Osteoblast (primary cell): ENCODE results near the gene NOL7. TPM values are rescaled to one million over a fixed set of nuclear protein-coding genes. Genes with fewer than 3 reads are reported as not detected.

Experiments
- DNase-seq: peaks from one replicate; pipeline ENCODE4 v3.0.0; 2011; ENCODE audit warnings: low spot score, mixed read lengths; ENCODE audit not compliant: insufficient read length; ENCODE audit errors: missing footprints
- H2AFZ ChIP-seq: 2 replicates; pipeline ENCODE4 v1.6.0; 2011; ENCODE audit warnings: mild to moderate bottlenecking, low read length
- H3K27ac ChIP-seq: 2 replicates; pipeline ENCODE4 v1.5.1; 2011; ENCODE audit warnings: mild to moderate bottlenecking, low read depth, low read length, moderate library complexity
- H3K27me3 ChIP-seq: 2 replicates; pipeline ENCODE4 v1.6.0; 2012; ENCODE audit warnings: mild to moderate bottlenecking, control low read depth, inconsistent platforms, low read length, moderate library complexity; ENCODE audit not compliant: insufficient read depth
- H3K36me3 ChIP-seq: 2 replicates; pipeline ENCODE4 v1.5.1; 2011; ENCODE audit warnings: mild to moderate bottlenecking, low read length, control low read depth, moderate library complexity; ENCODE audit not compliant: insufficient read depth
- H3K4me1 ChIP-seq: 2 replicates; pipeline ENCODE4 v1.5.1; 2011; ENCODE audit warnings: mild to moderate bottlenecking, low read length, control low read depth, moderate library complexity; ENCODE audit not compliant: insufficient read depth
- H3K4me2 ChIP-seq: 2 replicates; pipeline ENCODE4 v1.6.0; 2011; ENCODE audit warnings: mild to moderate bottlenecking, low read length; ENCODE audit not compliant: insufficient read depth
- H3K4me3 ChIP-seq: fragments of 200-600 bp; sonication (generic); 3 replicates; pipeline ENCODE4 v1.5.1; 2012; ENCODE audit warnings: mild to moderate bottlenecking, low read length, inconsistent platforms; ENCODE audit not compliant: insufficient read depth
- H3K79me2 ChIP-seq: 2 replicates; pipeline ENCODE4 v1.6.0; 2012; ENCODE audit warnings: mild to moderate bottlenecking, low read length, control low read depth, inconsistent platforms; ENCODE audit not compliant: insufficient read depth
- H3K9me3 ChIP-seq: 2 replicates; pipeline ENCODE4 v1.5.1; 2011; ENCODE audit warnings: low read depth, low read length, control low read depth
- H4K20me1 ChIP-seq: 2 replicates; pipeline ENCODE4 v1.6.0; 2012; ENCODE audit warnings: mild to moderate bottlenecking, low read length, control low read depth; ENCODE audit not compliant: insufficient read depth
- total RNA-seq: library from RNA; depleted of rRNA; stranded (reverse); fragments of >200 nt; gene quantifications from 2 replicates; pipeline ENCODE4 v1.2.3, GENCODE V29; 2012
- TF ChIP-seq, protein P1 (sequence below): IDR thresholded peaks from 2 replicates; pipeline ENCODE4 v1.5.1; 2011; ENCODE audit warnings: mild to moderate bottlenecking, low read depth, low read length, moderate library complexity; ENCODE audit errors: extremely low read depth

Gene NOL7
- total RNA-seq, 1 donor: 44.9 TPM

GRCh38 chr6:13572240-13572639 lies 42.9 kb upstream of the NOL7 start:
- H3K4me3 ChIP-seq: no peak overlapping the region
- H3K4me1 ChIP-seq: peaks cover 6% of the 10 kb centered on the region
- no peak overlapping the region for H2AFZ ChIP-seq
- no peaks in the 10 kb centered on the region for H3K36me3 ChIP-seq
- DNase-seq: no peak
- no peaks in the 10 kb centered on the region for H3K9me3 ChIP-seq
- TF ChIP-seq, protein P1, sequence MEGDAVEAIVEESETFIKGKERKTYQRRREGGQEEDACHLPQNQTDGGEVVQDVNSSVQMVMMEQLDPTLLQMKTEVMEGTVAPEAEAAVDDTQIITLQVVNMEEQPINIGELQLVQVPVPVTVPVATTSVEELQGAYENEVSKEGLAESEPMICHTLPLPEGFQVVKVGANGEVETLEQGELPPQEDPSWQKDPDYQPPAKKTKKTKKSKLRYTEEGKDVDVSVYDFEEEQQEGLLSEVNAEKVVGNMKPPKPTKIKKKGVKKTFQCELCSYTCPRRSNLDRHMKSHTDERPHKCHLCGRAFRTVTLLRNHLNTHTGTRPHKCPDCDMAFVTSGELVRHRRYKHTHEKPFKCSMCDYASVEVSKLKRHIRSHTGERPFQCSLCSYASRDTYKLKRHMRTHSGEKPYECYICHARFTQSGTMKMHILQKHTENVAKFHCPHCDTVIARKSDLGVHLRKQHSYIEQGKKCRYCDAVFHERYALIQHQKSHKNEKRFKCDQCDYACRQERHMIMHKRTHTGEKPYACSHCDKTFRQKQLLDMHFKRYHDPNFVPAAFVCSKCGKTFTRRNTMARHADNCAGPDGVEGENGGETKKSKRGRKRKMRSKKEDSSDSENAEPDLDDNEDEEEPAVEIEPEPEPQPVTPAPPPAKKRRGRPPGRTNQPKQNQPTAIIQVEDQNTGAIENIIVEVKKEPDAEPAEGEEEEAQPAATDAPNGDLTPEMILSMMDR: no peak
- peaks cover 11% of the 10 kb centered on the region for H3K79me2 ChIP-seq
- no peak overlapping the region for H3K4me2 ChIP-seq
- H3K27me3 ChIP-seq: no peaks in the 10 kb centered on the region
- H3K27ac ChIP-seq: no peak overlapping the region
- H4K20me1 ChIP-seq: peaks cover 4% of the 10 kb centered on the region

DNA sequence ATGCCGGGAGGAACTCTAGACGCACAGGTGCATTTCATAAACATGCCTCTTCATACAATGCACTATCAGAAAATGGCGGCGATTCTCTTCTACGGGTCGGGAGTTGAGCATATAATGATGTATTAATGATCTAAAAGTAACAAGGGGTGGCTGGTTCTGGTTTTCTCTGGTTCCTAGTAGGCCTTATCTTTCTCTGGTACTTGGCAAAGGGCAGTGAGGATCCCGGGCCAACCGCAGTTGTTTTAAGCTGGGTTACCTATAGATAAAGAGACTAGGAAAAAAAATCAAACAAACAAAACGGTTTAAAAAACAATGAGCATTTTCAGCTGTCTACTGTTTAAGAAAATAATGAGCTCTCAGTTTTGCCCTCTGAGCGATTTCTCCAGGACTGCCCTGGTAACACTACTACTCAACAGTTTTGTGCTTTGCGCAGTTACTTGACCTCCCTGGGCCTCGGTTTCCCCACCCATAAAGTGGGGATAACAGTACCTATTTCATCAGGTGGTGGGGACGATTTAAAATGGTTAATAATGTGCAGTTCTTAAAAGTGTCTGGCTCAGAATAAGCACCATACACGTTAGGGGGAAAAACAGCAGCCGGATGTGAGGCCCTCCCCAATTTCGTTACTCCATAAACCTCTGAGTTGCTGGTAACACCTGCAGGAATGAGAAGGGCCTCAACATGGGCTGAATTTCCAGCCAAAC lies 42.0 kb upstream of the NOL7 start:
- Histone ChIP-seq H3K36me3 (no peaks in the 10 kb centered on the region), H3K4me3 (peak overlapping the region; percentile 90), H2AFZ (peak overlapping the region; percentile 88), H4K20me1 (peaks cover 4% of the 10 kb centered on the region), H3K4me2 (peak overlapping the region; percentile 95), H3K4me1 (peaks cover 6% of the 10 kb centered on the region), H3K27ac (peak overlapping the region; percentile 84), H3K9me3 (no peaks in the 10 kb centered on the region), H3K79me2 (peaks cover 11% of the 10 kb centered on the region), H3K27me3 (no peaks in the 10 kb centered on the region)
- TF ChIP-seq, protein P1: no peak
- DNase-seq: no peak

DNA sequence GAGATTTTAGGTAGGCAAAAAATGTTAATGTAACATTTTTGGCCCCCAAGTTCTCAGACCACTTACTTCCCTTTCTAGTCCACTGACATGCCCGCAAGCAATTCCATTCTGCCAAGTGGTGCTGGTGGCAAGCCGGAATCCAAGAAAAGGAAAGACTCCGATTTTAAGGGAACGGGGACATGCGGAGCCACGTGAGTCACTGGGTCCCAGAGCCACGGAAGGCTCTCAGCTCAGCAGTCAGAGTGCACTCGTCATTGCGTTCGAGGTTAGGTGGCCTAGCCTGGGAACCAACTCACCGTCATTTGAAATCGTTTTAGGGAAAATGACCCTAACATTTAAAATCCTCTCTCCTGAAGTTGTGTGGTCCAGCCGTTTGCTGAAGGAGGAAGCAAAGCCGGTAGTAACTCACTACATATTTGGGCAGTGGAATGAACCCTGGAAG lies 41.4 kb upstream of the NOL7 start:
- H4K20me1 ChIP-seq: peaks cover 4% of the 10 kb centered on the region
- peak overlapping the region; percentile 95 for H3K4me2 ChIP-seq
- H3K27ac ChIP-seq: peak overlapping the region; percentile 84
- H3K79me2 ChIP-seq: peaks cover 11% of the 10 kb centered on the region
- H2AFZ ChIP-seq: peak overlapping the region; percentile 88
- no peaks in the 10 kb centered on the region for H3K9me3 ChIP-seq
- no peaks in the 10 kb centered on the region for H3K27me3 ChIP-seq
- no peaks in the 10 kb centered on the region for H3K36me3 ChIP-seq
- peak; percentile 77 for DNase-seq
- peak overlapping the region; percentile 90 for H3K4me3 ChIP-seq
- H3K4me1 ChIP-seq: peaks cover 6% of the 10 kb centered on the region
- TF ChIP-seq, protein P1: no peak

GRCh38 chr6:13574149-13574570 lies 41.0 kb upstream of the NOL7 start:
- TF ChIP-seq, protein P1: peak; percentile 8
- Histone ChIP-seq H3K4me3 (peak overlapping the region; percentile 90), H3K27ac (peak overlapping the region; percentile 84), H4K20me1 (peaks cover 4% of the 10 kb centered on the region), H3K4me2 (peak overlapping the region; percentile 95), H3K36me3 (no peaks in the 10 kb centered on the region), H2AFZ (peak overlapping the region; percentile 97), H3K4me1 (peaks cover 6% of the 10 kb centered on the region), H3K79me2 (peaks cover 11% of the 10 kb centered on the region), H3K9me3 (no peaks in the 10 kb centered on the region), H3K27me3 (no peaks in the 10 kb centered on the region)
- peak; percentile 99 for DNase-seq
